ENCODE data around the gene PET100.

PET100 gene

DNA sequence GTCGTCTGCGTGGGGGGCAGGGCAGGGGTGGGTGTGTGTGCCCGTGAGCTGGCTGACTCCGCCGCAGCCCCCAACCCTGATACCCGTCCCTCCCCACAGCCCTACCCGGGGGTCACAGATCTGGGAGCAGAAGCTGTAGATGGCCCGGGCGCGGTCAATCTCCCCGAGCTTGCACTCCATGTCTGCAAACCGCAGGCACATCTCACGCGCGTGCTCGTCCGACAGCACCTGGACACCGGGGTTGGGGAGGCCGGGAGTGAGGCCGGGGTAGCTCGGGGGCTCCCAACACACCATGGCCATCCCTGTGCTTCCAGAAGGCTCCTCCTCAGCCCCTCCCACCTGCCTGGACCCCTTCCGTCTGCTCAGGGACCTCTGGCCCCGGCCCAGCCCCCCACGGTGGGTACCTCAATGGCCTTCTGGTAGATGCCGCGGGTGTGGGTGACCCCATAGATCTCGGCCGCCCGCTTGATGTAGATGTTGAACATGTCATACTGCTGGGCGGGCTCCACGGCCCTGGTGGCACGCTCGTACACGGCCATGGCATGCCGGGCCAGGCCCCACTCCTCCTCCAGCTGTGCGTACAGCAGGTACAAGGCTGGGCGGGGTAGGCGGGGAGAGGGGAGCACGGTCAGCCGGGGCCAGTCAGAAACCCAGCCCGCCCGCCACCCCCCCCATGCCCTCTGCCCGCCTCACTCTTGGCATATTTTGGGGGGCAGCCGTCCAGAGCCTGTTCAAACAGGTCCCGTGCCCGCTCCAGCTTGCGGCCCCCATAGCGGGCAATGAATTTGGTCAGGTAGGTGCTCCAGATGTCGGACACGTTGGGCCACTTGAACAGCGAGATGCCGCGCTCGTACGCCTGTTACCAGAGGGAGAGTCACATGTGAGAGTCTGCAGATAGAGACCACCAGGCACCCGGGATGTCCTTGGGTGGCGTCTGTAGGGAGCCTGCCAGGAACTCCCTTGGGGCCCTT is 8.9 kb upstream of the PET100 start:
- no peaks in the 10 kb centered on the region for H3K27me3 Mint-ChIP-seq
- no peak for DNase-seq
- no peak overlapping the region for H3K27ac Mint-ChIP-seq
- no peaks in the 10 kb centered on the region for H3K9me3 Mint-ChIP-seq
- no peak for ATAC-seq
- no peaks in the 10 kb centered on the region for H3K4me1 Mint-ChIP-seq
- H3K4me3 Mint-ChIP-seq = no peak overlapping the region
- peaks cover 22% of the 10 kb centered on the region for H3K36me3 Mint-ChIP-seq (ENCODE audit: low read depth)

DNA sequence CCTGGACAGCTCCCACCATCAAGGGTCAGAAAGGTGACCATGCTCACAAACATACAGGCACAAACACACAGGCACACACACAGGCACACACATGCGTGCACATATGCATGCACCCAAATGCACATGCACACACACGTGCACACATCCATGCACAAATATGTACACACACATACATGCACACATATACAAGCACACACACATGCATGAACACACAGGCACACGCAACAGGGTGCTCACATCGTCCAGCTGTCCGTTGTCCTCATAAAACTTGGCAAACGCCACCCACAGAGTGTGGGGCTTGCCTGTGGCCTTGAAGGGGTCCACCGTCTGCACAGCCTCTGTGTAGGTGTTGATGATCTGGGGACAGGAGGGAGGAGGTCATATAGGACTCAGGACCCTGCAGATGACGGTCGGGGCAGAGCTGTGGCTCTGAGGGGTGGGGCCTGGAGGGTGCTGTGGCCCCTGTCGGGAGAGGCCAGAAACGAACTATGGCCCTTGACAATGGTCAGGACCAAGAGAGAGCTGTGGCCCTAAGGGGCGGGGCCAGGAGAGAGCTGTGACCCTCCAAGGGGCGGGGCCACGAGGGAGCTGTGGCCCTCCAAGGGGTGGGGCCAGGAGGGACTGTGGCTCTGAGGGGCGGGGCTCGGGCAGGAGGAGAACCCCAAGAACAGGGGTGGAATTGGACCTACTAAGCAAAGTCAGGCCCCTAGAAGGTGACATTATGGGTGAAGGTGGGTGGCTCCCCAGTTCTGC is 6.5 kb upstream of the PET100 start:
- peaks cover 25% of the 10 kb centered on the region for H3K36me3 Mint-ChIP-seq (ENCODE audit: low read depth)

GRCh38 chr19:7623725-7624603 is 5.6 kb upstream of the PET100 start:
- ATAC-seq = no peak
- peaks cover 19% of the 10 kb centered on the region for H3K36me3 Mint-ChIP-seq (ENCODE audit: low read depth)
- no peaks in the 10 kb centered on the region for H3K9me3 Mint-ChIP-seq
- H3K4me3 Mint-ChIP-seq = no peak overlapping the region
- H3K4me1 Mint-ChIP-seq = peaks cover 16% of the 10 kb centered on the region
- no peaks in the 10 kb centered on the region for H3K27me3 Mint-ChIP-seq
- no peak for DNase-seq
- no peak overlapping the region for H3K27ac Mint-ChIP-seq

More for the DNA sequence above, 6.5 kb upstream of the PET100 start:
- Mint-ChIP-seq H3K4me1 (peaks cover 7% of the 10 kb centered on the region), H3K27ac (no peak overlapping the region), H3K4me3 (no peak overlapping the region), H3K9me3 (no peaks in the 10 kb centered on the region), H3K27me3 (no peaks in the 10 kb centered on the region)
- DNase-seq = peak; percentile 24
- no peak for ATAC-seq

- ATAC-seq = no peak
- peaks cover 21% of the 10 kb centered on the region for H3K36me3 Mint-ChIP-seq (ENCODE audit: low read depth)
- no peaks in the 10 kb centered on the region for H3K9me3 Mint-ChIP-seq
- peaks cover 24% of the 10 kb centered on the region for H3K4me1 Mint-ChIP-seq
- no peak overlapping the region for H3K27ac Mint-ChIP-seq
- no peak for DNase-seq
- no peaks in the 10 kb centered on the region for H3K27me3 Mint-ChIP-seq
- H3K4me3 Mint-ChIP-seq = no peak overlapping the region
Observed at GRCh38 chr19:7624810-7625209, 4.8 kb upstream of the PET100 start.

- peaks cover 20% of the 10 kb centered on the region for H3K36me3 Mint-ChIP-seq (ENCODE audit: low read depth)
- no peak for DNase-seq
- H3K4me3 Mint-ChIP-seq = no peak overlapping the region
- H3K4me1 Mint-ChIP-seq = peaks cover 34% of the 10 kb centered on the region
- no peak overlapping the region for H3K27ac Mint-ChIP-seq
- no peaks in the 10 kb centered on the region for H3K9me3 Mint-ChIP-seq
- H3K27me3 Mint-ChIP-seq = no peaks in the 10 kb centered on the region
- ATAC-seq = no peak
Observed at GRCh38 chr19:7625763-7626372, 3.7 kb upstream of the PET100 start.

DNA sequence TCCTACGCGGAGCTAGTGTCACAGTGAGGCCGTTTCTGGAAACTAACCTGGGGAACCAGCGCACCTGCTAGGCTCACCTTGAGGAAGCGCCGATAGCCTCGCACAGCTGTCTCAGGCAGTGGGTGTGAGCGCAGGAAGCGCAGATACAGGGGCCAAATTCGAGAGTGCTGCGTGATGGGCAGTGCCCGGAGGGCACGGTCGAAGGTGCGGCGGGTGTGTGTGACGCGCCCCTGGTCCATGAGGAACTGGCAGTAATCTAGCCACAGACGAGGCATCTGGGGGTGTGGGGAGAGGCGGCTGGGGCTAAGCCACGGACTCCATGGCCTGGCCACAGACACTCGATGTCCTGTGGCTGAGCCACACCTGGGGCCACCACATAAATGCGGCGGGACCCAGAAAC is 2.4 kb upstream of the PET100 start:
- DNase-seq (no peak), ATAC-seq (no peak)
- Mint-ChIP-seq H3K4me1 (peaks cover 36% of the 10 kb centered on the region), H3K36me3 (ENCODE audit: low read depth) (peaks cover 14% of the 10 kb centered on the region), H3K4me3 (peak overlapping the region; percentile 26), H3K27ac (no peak overlapping the region), H3K27me3 (no peaks in the 10 kb centered on the region), H3K9me3 (no peaks in the 10 kb centered on the region)

- Mint-ChIP-seq H3K27me3 (no peaks in the 10 kb centered on the region), H3K4me1 (peaks cover 36% of the 10 kb centered on the region), H3K4me3 (peak overlapping the region; percentile 100), H3K27ac (peak overlapping the region; percentile 100), H3K9me3 (no peaks in the 10 kb centered on the region), H3K36me3 (ENCODE audit: low read depth) (peaks cover 13% of the 10 kb centered on the region)
- DNase-seq (no peak), ATAC-seq (no peak)
Observed at GRCh38 chr19:7628589-7629311, 843 bp upstream of the PET100 start.

DNA sequence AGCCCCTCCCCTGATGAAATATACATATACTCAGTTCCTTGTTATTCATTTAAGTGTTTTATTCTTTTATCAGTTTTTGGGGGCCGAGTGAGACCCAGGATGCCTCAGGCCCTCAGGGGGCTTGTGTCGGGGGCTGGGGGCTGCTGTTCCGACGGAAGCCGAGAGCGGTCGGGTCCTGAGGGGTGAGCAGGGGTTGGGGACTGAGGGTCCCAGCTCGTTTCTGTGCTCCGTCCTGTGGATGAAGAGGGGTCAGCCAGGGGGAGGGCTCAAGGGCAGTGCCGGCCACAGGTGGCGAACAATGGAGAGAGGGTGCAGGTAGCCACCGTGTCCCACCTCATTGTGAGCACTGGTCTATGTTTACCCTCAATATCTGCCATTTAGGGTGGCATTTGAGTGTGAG is 2.0 kb downstream of the PET100 start:
- Mint-ChIP-seq H3K9me3 (no peaks in the 10 kb centered on the region), H3K27ac (no peak overlapping the region), H3K4me3 (no peak overlapping the region), H3K36me3 (ENCODE audit: low read depth) (peaks cover 10% of the 10 kb centered on the region), H3K27me3 (no peaks in the 10 kb centered on the region), H3K4me1 (peaks cover 43% of the 10 kb centered on the region)
- DNase-seq (no peak), ATAC-seq (no peak)

GRCh38 chr19:7632340-7633203 is 3.0 kb downstream of the PET100 start:
- Mint-ChIP-seq H3K4me1 (peaks cover 43% of the 10 kb centered on the region), H3K27me3 (no peaks in the 10 kb centered on the region), H3K36me3 (ENCODE audit: low read depth) (peaks cover 7% of the 10 kb centered on the region), H3K9me3 (no peaks in the 10 kb centered on the region), H3K4me3 (no peak overlapping the region), H3K27ac (no peak overlapping the region)
- DNase-seq (no peak), ATAC-seq (no peak)

DNA sequence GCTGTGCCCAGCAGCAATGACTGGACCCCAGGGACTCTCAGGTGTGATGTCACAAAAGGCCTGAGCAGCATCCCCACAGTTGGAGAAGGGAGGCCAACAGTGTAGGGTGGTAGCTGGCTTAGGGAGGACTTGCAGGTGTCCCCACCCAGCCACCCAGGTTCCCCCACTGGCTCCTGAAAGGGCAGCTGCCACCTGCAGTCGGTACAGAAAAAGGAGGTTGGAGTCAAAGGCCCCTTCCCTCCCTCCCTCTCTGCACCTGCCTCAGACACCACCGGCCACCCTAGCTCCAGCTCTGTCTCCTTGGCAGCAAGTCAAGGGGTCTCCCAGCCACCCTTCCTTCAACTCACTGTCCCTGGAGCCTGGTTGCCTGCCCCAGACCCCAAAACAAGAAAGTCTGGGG is 4.1 kb downstream of the PET100 start, which contains the start of gene PCP2:
TSS of gene PCP2 (minus strand) at position 22 of the 400 bp plus-strand sequence. CDS start 262 bp downstream, outside the sequence.
- Mint-ChIP-seq H3K27ac (no peak within 1 kb of the TSS), H3K27me3 (no peaks in the 10 kb centered on the region), H3K9me3 (no peaks in the 10 kb centered on the region), H3K36me3 (ENCODE audit: low read depth) (peaks cover 7% of the 10 kb centered on the region), H3K4me3 (no peak within 1 kb of the TSS), H3K4me1 (peaks cover 40% of the 10 kb centered on the region)
- DNase-seq (no peak), ATAC-seq (no peak)

GRCh38 chr19:7635670-7636069 is 6.1 kb downstream of the PET100 start:
- H3K4me3 Mint-ChIP-seq = peak overlapping the region; percentile 81
- DNase-seq = no peak
- H3K4me1 Mint-ChIP-seq = peaks cover 32% of the 10 kb centered on the region
- H3K9me3 Mint-ChIP-seq = no peaks in the 10 kb centered on the region
- peaks cover 9% of the 10 kb centered on the region for H3K36me3 Mint-ChIP-seq (ENCODE audit: low read depth)
- no peaks in the 10 kb centered on the region for H3K27me3 Mint-ChIP-seq
- no peak for ATAC-seq
- no peak overlapping the region for H3K27ac Mint-ChIP-seq

GRCh38 chr19:7636317-7636690 is 6.7 kb downstream of the PET100 start:
- no peak for DNase-seq
- Mint-ChIP-seq H3K36me3 (ENCODE audit: low read depth) (peaks cover 9% of the 10 kb centered on the region), H3K27me3 (no peaks in the 10 kb centered on the region), H3K9me3 (no peaks in the 10 kb centered on the region), H3K27ac (peak overlapping the region; percentile 86), H3K4me3 (peak overlapping the region; percentile 81), H3K4me1 (peaks cover 28% of the 10 kb centered on the region)
- ATAC-seq = no peak
